Pons (tissue), 1 donor: ENCODE measurements around the gene TUBGCP6.

Source experiments
- DNase-seq: peaks from one replicate; pipeline ENCODE4 v3.0.0-alpha.2; 2016; ENCODE audit warnings: low spot score

The TUBGCP6 gene

DNA sequence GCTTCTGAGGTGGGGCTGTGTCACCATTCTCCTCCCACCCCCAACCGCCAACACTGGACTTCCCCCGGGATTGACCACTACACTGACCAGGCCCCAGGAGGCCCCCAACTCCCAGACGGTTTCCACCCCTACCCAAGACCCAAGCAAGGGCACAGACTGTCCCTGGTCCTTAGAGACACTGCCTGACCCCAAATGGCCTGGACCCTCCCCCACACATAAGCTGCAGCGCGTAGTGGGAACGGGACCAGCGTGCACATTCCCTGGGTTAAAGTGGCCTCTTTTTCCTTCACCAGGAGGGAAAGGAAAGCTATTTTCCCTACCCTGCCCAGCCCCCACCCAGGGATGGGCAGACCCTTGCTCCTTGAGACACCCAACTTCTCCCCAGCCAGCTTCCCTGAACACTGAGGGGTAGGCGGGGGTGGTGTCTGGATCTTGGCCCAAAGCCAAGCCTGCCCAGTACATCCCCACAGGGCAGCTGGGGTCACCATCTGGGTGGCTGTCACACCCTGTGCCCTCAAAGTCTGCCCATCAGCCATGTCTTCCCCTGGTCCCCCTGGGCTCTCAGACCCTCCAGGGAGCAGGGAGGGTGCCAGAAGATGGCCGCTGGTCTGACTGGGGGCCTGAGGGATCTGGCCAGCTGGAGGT, 18.3 kb upstream of the TUBGCP6 start:
- DNase-seq, result no peak

DNA sequence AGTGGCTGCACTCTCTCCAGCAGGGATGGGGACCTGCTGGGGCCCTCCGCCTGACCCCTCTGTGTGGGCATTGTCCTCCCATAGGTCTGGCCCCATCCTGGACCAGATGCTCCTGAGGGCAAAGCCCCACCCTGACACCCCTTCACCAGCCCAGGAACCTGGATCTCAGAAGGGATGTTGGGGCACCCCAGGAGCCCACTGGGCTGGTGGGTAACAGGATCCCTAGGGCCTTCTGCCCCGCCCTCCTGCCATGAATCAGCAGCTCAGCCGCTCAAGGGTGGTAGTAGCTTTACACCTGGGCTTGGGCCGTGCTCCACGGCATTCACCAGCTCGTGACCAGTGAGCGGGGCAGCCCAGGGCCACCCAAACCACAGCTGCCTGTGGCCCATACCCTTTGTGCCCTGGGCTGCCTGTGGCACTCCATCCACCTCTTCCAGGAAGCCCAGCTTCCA, 17.7 kb upstream of the TUBGCP6 start:
- DNase-seq, result no peak

DNA sequence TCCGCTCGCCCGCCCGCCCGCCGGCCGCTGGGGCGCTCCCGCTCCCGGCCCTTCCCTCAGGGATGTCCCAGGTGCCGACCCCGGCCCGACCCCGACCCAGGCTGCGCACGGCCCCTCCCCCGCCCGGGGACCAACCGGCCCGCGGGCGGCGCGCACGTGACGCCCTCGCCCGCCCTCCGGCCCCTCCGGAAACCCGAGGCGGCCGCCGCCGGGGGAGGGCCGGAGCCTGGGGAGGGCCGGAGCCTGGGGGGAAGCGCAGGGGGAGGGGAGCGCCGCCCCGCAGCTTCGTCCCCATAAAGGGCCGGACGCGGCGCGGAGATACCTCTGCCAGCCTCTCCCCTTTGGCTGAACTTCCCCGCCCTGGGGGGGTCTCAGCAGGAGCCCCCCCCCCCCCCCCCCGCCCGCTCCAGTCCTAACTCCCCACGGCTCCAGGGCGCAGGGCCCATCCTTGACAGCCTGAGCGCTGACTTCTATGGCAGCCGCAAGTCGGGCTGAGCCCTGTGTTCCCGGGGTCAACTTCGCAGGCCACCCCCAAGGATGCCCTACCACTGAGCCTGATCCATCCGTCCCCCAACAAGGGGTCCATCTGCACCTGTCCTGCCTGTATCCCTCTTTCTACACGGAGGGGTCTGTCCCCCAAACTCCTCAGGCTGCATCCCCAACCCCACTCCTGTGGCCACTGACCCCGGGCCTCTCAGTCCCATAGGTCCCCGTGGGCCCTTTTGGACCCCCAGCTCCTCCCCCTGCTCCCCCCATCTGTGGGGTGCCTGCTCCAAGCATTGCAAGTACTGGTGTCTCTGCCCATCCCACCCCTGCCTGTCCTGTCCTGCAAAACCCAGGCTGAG, 17.0 kb upstream of the TUBGCP6 start, which contains the start of gene MAPK12:
TSS of gene MAPK12 (minus strand) at position 69 of the 845 bp plus-strand sequence. CDS start 174 bp downstream, outside the sequence.
- DNase-seq, result no peak

DNA sequence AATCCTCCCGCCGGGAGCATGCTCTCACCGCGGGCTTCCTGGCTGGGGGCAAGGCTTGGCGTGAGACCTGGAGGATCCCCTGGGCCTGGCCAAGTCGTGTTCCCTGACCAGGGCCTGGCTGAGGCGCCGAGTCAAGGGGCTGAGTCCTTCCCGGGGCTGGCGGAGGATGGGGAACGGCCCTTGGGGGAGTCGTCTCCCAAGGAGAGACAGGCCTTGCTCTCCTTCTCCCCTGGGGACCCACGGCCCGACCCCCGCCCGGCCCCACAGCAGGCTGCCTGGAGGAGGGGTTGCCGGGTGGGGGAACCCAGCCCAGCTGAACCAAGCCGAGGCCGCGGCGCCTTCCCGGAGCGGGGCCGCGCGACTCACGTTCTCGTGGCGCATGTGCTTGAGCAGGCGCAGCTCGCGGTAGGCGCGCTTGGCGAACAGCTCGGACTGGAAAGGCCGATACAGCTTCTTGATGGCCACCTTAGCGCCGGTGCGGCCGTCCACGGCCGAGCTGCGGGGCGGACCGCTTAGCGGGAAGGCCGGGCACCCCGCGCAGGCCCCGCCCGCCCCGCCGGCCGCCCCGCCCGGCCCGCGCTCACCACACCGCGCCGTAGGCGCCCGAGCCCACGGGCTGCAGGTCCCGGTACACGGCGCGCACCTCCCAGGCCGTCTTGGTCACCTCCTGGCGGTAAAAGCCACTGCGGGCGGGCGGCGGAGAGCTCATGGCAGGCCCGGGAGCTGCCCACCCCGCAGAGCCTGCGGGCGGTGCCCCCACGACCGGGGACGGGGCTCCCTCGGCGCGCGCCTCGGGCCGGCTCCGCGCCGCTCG, 16.2 kb upstream of the TUBGCP6 start:
- DNase-seq, result no peak

DNA sequence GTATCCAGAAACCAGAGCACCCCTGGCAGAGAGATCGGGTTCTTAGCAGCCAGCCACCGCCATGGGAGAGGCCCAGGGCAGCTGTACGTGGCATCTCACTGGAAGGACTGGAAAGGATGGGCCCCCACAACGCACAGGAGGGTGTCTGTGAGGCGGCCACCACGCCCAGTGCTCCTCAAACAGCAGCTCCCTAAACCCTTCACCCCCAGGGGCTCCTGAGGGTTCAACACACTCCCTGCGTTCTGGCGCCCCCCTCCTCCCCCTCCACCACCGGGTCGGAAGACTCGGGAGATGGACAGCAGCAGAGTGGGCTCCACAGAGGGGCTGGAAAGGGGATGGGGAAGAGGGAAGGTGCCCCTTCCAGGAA, 15.6 kb upstream of the TUBGCP6 start:
- DNase-seq, result no peak

DNA sequence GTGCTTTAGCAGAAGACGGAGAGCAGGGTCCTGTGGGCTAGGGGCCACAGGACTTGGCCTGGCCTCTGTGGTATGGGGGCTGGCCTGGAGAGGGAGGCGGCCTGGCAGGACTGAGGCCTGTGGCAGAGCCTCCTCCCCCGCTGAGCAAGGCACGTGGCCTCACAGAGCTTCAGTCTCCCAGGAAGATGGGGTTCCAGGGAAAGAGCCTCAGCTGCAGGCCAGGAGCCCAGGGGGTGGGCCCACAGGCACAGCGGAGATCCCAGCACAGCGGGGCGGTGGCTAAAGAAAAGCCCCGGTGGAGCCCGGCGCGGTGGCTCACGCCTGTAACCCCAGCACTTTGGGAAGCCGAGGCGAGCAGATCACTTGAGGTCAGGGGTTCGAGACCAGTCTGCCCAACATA, 14.5 kb upstream of the TUBGCP6 start:
- no peak for DNase-seq

DNA sequence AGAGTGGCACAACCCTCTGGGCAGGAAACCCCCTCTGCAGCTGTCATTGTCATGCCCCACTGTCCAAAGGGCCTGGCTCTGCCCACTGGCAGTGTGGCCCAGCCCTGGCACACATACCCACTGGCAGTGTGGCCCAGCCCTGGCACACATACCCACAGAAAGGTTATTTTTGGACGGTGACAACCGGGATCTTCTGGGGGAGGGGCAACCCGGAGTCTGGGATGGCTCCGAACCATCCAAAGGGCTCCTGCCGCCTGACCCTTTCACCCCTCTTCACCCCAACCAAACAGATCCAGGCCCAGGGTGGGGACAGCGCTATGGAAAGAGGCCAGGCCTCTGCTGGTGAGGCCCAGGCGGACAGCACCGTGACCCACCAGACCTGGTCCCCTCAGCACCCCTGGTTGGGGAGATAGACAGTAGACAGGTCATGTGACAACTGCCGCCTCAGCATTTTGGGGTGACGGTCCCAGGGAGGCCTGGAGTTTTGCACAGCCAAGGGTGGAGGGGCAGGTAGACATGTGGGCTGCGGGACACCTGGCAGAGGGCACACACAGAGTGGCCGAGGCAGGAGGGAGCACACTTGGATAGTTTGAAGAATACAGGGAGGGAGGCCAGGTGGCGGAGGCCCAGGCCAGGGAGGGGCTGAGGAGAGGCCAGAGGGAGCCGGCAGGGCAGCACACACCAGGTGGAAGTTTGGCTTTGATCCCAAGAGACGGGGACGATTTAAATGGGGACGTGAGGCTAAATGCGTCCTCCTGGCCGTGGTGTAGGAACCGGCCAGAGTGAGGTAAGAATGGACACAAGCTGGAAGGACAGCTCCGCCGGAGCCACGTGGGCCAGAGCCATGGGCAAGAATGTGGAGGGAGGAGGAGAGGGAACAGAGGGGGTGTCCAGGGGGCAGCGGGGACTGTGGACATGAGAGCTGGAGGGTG, 13.8 kb upstream of the TUBGCP6 start:
- no peak for DNase-seq

DNA sequence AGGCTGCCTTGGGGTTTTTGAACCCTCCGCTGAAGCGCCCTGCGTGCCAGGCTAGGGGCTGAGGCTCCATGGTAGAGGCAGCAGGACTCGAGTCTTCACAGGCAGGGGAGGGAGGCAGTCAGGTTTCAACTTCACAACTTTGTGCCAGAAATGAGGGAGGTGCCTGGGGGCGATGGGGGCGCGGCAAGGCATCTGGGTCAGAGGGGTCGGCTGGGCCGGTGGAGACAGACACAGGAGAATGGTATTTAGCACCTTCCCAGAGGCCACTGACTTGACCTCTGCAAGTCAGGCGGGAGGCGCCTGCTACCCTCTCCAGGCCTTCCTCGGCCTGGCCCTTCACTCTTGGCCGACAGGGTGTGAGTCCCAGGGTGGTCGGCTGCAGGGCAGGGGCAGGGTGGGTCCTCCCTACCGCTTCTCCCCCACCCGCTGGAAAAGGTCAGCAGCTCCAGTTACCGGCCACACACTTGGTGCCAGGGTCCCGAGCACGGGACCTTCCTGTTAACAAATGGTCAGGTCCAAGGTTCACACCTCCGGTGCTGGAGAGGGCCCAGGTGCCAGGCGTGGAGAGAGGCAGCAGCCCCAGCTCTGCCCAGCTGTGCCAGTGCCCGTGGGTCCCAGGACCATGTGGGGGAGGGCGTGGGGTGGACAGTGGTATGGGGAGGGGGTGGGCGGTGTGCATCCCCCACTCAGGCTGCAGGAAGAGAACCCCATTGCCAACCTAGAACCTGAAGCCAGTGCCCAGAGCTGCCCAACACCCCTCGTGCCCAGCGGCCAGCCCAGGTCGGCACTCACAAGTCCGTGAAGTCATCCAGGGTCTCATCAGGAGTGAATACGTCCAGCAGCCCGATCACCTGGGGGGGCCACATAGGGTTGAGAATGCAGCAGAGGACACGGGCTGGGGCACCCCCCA, 12.9 kb upstream of the TUBGCP6 start:
- no peak for DNase-seq

DNA sequence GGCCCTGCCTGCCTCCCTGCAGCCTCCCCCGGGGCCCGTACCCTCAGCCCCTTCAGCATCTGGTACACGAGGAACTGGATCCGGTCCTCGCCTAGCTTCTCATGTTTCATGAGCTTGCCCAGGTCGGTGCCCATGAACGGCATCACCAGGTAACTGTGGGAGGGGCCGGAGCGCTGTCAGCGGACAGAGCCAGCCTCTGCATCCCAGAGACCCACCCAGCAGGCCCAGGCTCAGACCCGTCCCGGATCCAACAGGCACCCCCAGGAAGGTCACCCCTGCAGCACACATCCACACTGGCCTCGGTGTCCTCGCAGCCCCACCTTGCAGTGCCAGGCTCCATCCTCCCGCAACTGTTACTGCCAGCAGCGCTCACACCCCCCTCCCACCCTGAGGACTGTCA, 12.2 kb upstream of the TUBGCP6 start:
- no peak for DNase-seq

DNA sequence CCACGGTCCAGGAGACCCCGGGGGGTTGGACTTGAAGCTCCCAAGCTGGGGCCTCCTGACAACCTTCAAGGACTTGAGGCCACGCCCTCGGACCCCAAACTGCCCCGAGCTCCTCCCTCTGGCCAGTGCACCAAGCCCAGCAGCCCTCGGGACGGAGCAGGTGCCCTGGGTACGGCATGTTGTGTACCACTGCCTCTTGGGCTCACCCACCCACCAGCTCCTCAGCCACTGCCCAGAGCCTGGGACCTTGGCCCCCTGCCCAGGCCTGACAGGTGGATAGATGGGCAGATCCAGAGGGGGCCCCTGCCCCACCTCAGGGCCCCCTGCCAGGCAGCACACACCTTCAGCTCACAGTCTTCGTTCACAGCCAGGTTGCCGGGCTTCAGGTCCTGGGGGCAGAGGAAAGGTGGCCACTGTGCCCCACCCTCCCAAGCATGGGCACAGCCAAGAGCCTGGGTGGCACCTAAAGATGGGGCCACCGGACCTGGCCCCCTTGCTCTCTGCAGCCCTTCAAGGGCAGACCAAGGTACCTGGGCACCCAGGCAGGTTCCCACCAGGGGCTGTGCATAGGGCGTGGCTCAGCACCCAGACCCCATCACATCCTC, 11.5 kb upstream of the TUBGCP6 start:
- no peak for DNase-seq

DNA sequence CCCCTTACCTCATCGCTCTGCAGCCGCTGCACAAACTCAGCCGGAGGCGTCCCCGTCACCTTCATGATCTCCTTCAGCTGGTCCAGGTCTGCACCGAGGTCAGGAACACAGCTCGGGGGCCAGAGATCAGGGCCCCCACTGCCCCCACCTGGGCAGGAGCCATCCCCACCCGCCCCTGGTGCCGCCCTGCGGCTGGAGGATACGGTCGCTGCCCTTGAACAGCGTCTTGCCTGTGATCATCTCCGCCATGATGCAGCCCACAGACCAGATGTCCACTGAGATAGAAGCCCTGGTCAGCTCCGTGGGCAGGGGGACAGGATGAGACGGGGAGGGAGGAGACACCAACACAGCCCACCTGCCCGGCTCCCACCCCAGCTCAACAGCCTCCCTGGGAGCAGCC, 10.8 kb upstream of the TUBGCP6 start:
- no peak for DNase-seq

DNA sequence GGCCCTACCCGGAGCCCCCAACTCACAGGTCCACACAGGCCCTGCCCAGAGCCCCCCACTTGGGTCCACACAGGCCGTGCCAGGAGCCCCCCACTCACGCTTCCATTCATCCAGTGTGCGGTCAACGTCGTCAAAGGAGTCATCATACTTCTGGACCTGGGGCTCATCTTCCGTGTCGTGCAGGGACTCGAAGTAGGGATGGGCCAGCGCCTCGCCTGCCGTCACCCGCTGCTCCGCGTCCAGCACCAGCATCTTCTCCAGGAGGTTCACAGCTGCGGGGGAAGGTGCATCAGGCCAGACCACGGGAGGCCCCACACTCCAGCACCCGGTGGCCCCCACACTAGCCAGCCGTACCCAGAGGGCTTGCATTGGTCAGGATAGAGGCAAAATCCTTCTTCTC, 10.3 kb upstream of the TUBGCP6 start:
- DNase-seq, result no peak

DNA sequence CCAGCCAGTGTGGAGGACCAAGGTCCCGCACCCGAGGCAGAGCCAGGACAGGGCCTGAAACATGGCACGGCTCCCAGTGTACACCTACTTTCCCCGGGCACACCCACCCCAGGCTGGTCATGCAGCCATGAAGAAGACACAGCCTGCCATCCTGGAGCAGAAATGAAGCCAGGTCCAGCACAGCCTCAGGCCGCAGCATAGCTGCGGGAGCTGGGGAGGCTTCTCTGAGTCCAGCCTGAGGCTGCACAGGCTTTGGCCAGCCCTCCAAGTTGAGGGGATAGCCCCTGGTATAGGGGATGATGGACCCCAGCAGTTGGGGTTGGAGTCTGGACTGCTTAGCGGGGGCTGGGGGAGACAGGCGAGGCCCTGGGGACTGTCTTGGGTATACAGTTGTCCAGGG, 9.1 kb upstream of the TUBGCP6 start:
- DNase-seq, result no peak

DNA sequence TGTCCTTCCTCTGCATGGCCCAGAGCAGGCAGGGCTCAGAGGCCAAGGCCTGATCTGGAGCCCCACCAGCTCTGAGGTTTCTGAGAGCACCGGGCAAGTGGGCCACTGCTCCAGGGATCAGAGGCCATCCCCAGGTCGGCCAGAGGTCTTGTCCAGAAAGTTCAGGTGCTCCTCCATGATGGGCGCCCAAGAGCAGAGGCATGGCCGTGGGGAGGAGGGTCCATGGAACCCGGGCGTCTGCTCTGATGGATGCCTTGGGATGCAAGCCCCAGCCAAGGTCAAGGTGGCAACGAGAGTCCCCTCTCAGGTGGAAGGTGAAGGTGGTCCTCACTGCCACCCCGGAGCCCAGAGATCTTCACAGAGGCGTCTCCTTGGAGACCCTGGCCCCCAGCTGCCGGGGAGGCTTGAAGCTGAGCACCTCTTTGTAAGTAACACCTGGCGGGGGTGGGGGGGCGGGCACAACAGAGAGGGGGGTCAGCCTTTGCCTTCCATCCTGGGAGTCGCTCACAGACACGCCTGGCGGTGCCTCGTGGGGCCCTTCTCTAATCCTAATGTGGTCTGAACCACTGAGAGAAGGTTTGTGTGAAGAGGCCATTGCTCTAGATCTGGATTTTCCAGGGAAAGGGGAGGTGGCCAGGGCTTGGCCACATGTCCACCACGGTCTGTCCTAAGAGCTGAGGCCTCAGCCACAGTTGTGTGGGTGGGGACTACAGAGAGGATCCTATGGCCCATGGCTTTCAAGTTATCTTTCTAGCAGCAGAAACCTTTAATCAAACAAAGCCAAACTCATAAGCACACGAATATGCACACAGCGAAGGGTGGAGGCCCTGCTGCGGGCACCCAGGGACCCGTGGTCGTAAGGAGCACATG, 8.5 kb upstream of the TUBGCP6 start:
- no peak for DNase-seq

DNA sequence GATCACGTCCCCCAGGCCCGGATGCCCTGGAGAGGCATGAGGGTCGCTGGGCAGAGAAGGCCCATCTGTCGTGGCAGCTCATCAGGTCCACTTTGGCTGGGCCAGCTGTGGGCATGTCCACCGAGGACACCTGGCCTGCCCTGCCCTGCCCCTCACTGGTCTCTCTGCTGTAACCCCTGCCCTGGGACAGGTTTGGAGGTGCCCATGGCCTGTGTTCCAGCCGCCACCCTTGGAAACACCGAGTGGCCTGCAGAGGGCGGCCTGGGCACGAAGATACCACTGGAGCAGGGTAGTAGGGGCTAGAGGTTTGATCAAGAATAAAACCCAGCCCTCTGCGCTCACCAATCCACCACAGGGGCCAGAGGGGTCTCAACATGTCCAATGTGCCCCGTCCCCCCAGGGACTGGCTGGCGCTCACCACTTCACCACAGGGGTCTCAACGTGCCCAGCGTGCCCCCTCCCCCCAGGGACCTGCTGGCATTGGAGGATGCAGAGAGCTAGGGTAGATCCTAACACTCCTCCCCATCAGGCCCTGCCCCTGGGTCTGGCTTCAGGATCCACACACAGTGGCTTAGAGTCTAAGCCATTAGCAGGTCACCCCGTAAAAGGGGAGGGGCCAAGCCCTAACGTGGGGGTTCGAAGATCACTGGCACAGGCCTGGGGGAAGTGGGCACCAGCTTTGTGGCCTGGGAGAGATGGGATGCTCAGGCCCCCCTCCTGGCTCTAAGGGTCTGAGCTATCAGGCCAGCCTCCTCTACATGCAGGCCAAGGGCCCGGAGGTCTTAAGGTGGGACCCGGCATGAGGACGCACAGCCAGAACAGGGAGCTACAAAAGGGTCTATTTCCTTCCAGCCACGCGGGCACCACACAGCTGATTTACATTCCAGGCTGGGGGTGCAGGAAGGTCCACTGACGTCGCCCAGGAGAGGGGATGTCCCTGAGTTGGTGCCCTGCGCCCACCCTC, 7.5 kb upstream of the TUBGCP6 start:
- DNase-seq, result no peak

DNA sequence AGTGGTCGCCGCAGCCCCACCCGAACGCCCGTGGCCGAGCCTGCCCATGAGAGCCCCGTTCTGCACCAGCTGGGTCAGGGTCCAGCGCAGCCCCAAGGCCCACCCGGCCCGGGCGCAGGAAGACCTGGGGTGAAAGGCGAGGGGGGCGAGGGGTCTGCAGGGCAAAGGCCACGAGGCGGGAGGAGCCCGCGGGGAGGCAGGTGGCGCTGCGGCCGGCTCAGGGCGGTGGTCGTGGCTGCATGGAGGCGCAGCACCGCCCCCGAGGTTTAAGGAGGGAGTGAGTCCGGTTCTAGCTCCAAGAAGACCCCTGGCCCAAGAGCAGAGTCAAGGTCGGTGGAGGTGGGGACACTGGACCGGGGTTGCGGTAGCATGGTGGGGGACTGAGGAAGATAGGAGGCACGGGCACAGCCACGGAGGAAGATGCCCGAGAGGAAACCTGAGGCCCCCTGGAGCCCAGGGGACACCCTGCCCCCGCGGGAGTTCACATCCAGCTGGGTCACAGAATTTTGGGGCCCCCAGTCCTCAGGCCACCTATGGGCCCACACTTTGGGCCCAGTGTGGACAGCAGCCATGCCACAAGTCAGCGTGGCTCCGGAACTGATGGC, 6.8 kb upstream of the TUBGCP6 start:
- DNase-seq, result no peak
